Hematopoietic multipotent progenitor cell treated with erythropoietin and hydrocortisone succinate and interleukin-3 and kit ligand, for 15 days (in vitro differentiated cells): Measurements from ENCODE around the gene OCIAD1.

Experiments used
- DNase-seq: peaks from one replicate; pipeline ENCODE4 v3.0.0-alpha.2; 2015; ENCODE audit warnings: low spot score

Gene OCIAD1

GRCh38 chr4:48891028-48891619, 60.2 kb downstream of the OCIAD1 start:
- no peak for DNase-seq

GRCh38 chr4:48896845-48897244, 66.0 kb downstream of the OCIAD1 start:
- DNase-seq, result no peak

GRCh38 chr4:48898733-48899431, 68.0 kb downstream of the OCIAD1 start:
- DNase-seq, result no peak

- DNase-seq, result no peak
These were observed 68.5 kb downstream of the OCIAD1 start for GRCh38 chr4:48899432-48899749.

GRCh38 chr4:48899950-48900349, 69.1 kb downstream of the OCIAD1 start:
- DNase-seq, result no peak

GRCh38 chr4:48901196-48901595, 70.3 kb downstream of the OCIAD1 start:
- DNase-seq, result no peak

- DNase-seq, result no peak
These were observed 71.4 kb downstream of the OCIAD1 start for GRCh38 chr4:48902266-48902665.

- DNase-seq, result no peak
These were observed 73.2 kb downstream of the OCIAD1 start for GRCh38 chr4:48904101-48904500.

- DNase-seq, result no peak
These were observed 73.8 kb downstream of the OCIAD1 start for GRCh38 chr4:48904541-48905142.

- no peak for DNase-seq
These were observed 74.6 kb downstream of the OCIAD1 start for GRCh38 chr4:48905363-48906015.

- DNase-seq, result peak; percentile 47
These were observed 75.6 kb downstream of the OCIAD1 start, which contains the start of gene OCIAD2 for GRCh38 chr4:48906206-48907173. Gene OCIAD2 (minus strand): TSS chr4:48906774. CDS start chr4:48904549, 2,225 bp downstream.

GRCh38 chr4:48907706-48908477, 77.0 kb downstream of the OCIAD1 start:
- no peak for DNase-seq

- no peak for DNase-seq
These were observed 77.8 kb downstream of the OCIAD1 start for GRCh38 chr4:48908687-48909086.

- no peak for DNase-seq
These were observed 78.8 kb downstream of the OCIAD1 start for GRCh38 chr4:48909697-48910096.

- no peak for DNase-seq
These were observed 79.6 kb downstream of the OCIAD1 start for GRCh38 chr4:48910511-48910910.
